ENCODE data around the gene LPIN3. TPM values are rescaled to one million over a fixed set of nuclear protein-coding genes. Genes with fewer than 3 reads are reported as not detected.
"Not testable (repeated sequence)": the region's sequence is repeated elsewhere in the genome, so short reads cannot be mapped to it uniquely, and the experiment has no call there.

The LPIN3 gene
- total RNA-seq, 1 experiment from 2014 or later, result 18.5 TPM

DNA sequence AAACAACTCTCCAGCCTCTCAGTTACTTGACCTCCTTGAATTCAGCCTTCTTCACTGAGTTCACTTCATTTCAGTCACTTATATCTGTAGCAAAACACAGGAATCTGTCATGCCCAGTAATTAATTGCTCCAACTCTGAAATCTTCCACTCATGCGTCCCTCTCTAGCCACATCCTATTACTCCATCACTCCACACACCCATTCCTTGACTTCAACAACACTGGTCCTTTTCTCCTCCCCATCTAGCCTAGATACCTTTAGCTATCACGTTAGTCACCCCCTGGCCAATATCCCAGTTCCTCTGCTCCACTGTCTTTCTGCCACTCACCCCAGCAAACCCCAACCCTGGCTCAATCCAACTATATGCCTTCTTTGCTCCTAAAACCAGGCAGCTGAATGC lies 30.8 kb upstream of the LPIN3 start:
- H3K4me2 ChIP-seq (ENCODE audit: low read length), result no peak overlapping the region
- intact Hi-C loops (cut with micrococcal nuclease), result no loop called here
- no peak overlapping the region for H3K9ac ChIP-seq (ENCODE audit: low read length)
- H3K4me3 ChIP-seq (replicated peaks in 1 of 2; ENCODE audit: low read depth in 1 of 2, low read length in 2 of 2), result no peak overlapping the region
- no TSS peak for BruUV-seq (replicated peaks)
- no peaks in the 10 kb centered on the region for H3K4me1 ChIP-seq (ENCODE audit: control insufficient read depth in 1 of 2, insufficient read depth in 2 of 2, low read length in 2 of 2)
- ChIA-PET RAD21 (ENCODE audit: low non-redundant PET in 1 of 2, low total read pairs in 2 of 2, uncharacterized antibody in 2 of 2, unreplicated experiment in 2 of 2) (no interaction called here), CTCF (no interaction called here), POLR2A (no interaction called here)
- H4K20me1 ChIP-seq (ENCODE audit: insufficient read depth), result no peaks in the 10 kb centered on the region
- H3K9me3 ChIP-seq (ENCODE audit: control insufficient read depth in 1 of 2, insufficient read depth in 1 of 2, low read depth in 1 of 2, low read length in 2 of 2), result no peaks in the 10 kb centered on the region
- ATAC-seq (no peak), DNase-seq (ENCODE audit: low read depth, low spot score) (no peak)
- H3K27ac ChIP-seq (ENCODE audit: low read depth, low read length), result no peak overlapping the region
- H3K9me2 ChIP-seq (ENCODE audit: insufficient read depth), result no peaks in the 10 kb centered on the region
- H3K79me2 ChIP-seq (ENCODE audit: insufficient read depth, low read length), result no peaks in the 10 kb centered on the region
- H3K27me3 ChIP-seq (ENCODE audit: insufficient read depth, low read length), result no peaks in the 10 kb centered on the region
- TF ChIP-seq POLR2A (IDR thresholded peaks at IDR 0.05; ENCODE audit: borderline replicate concordance, extremely low read depth, insufficient read depth, insufficient read length), result no peak
- no peak overlapping the region for H2AFZ ChIP-seq (ENCODE audit: low read depth, low read length, poor library complexity, severe bottlenecking)
- H3K36me3 ChIP-seq (ENCODE audit: control insufficient read depth in 1 of 2, insufficient read depth in 2 of 2, low read length in 2 of 2), result no peaks in the 10 kb centered on the region

DNA sequence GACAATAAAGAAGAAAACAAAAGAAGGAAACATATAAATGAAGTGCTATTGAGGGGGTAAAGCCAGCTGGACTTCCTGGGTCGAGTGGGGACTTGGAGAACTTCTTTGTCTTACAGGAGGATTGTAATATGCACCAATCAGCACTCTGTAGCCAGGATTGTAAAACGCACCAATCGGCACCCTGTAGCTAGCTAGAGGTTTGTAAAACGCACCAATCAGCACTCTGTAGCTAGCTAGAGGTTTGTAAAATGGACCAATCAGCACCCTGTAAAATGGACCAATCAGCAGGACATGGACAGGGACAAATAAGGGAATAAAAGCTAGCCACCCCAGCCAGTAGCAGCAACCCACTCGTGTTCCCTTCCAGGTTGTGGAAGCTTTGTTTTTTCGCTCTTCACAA lies 28.6 kb upstream of the LPIN3 start:
- H4K20me1 ChIP-seq (ENCODE audit: insufficient read depth); BruUV-seq (replicated peaks); RAD21 ChIA-PET (ENCODE audit: low non-redundant PET in 1 of 2, low total read pairs in 2 of 2, uncharacterized antibody in 2 of 2, unreplicated experiment in 2 of 2); H3K27ac ChIP-seq (ENCODE audit: low read depth, low read length); intact Hi-C loops (cut with micrococcal nuclease); ATAC-seq; POLR2A ChIA-PET; H3K4me2 ChIP-seq (ENCODE audit: low read length); H3K27me3 ChIP-seq (ENCODE audit: insufficient read depth, low read length); DNase-seq (ENCODE audit: low read depth, low spot score); H3K36me3 ChIP-seq (ENCODE audit: control insufficient read depth in 1 of 2, insufficient read depth in 2 of 2, low read length in 2 of 2); H3K4me3 ChIP-seq (replicated peaks in 1 of 2; ENCODE audit: low read depth in 1 of 2, low read length in 2 of 2); CTCF ChIA-PET; H3K79me2 ChIP-seq (ENCODE audit: insufficient read depth, low read length); H3K9me2 ChIP-seq (ENCODE audit: insufficient read depth); H2AFZ ChIP-seq (ENCODE audit: low read depth, low read length, poor library complexity, severe bottlenecking); H3K9me3 ChIP-seq (ENCODE audit: control insufficient read depth in 1 of 2, insufficient read depth in 1 of 2, low read depth in 1 of 2, low read length in 2 of 2); H3K9ac ChIP-seq (ENCODE audit: low read length): not testable (repeated sequence)
- H3K4me1 ChIP-seq (ENCODE audit: control insufficient read depth in 1 of 2, insufficient read depth in 2 of 2, low read length in 2 of 2), result peaks cover 6 to 11% of the 10 kb centered on the region in 2 experiments

GRCh38 chr20:41314386-41314785 lies 26.2 kb upstream of the LPIN3 start:
- ChIA-PET POLR2A (no interaction called here), RAD21 (ENCODE audit: low non-redundant PET in 1 of 2, low total read pairs in 2 of 2, uncharacterized antibody in 2 of 2, unreplicated experiment in 2 of 2) (no interaction called here), CTCF (no interaction called here)
- H4K20me1 ChIP-seq (ENCODE audit: insufficient read depth), result no peaks in the 10 kb centered on the region
- intact Hi-C loops (cut with micrococcal nuclease), result no loop called here
- no peaks in the 10 kb centered on the region for H3K27me3 ChIP-seq (ENCODE audit: insufficient read depth, low read length)
- H3K9me3 ChIP-seq (ENCODE audit: control insufficient read depth in 1 of 2, insufficient read depth in 1 of 2, low read depth in 1 of 2, low read length in 2 of 2), result no peaks in the 10 kb centered on the region
- ATAC-seq (no peak), DNase-seq (ENCODE audit: low read depth, low spot score) (no peak)
- no peaks in the 10 kb centered on the region for H3K36me3 ChIP-seq (ENCODE audit: control insufficient read depth in 1 of 2, insufficient read depth in 2 of 2, low read length in 2 of 2)
- H3K4me1 ChIP-seq (ENCODE audit: control insufficient read depth in 1 of 2, insufficient read depth in 2 of 2, low read length in 2 of 2), result peaks cover 9 to 19% of the 10 kb centered on the region in 2 experiments
- no peaks in the 10 kb centered on the region for H3K79me2 ChIP-seq (ENCODE audit: insufficient read depth, low read length)
- no peak overlapping the region for H3K4me2 ChIP-seq (ENCODE audit: low read length)
- H3K9me2 ChIP-seq (ENCODE audit: insufficient read depth), result no peaks in the 10 kb centered on the region
- H2AFZ ChIP-seq (ENCODE audit: low read depth, low read length, poor library complexity, severe bottlenecking), result no peak overlapping the region
- no peak overlapping the region for H3K27ac ChIP-seq (ENCODE audit: low read depth, low read length)
- H3K4me3 ChIP-seq (replicated peaks in 1 of 2; ENCODE audit: low read depth in 1 of 2, low read length in 2 of 2), result no peak overlapping the region
- no peak overlapping the region for H3K9ac ChIP-seq (ENCODE audit: low read length)
- TF ChIP-seq SRF (IDR thresholded peaks at IDR 0.05; ENCODE audit: low read depth) (no peak), JUND (IDR thresholded peaks at IDR 0.05) (no peak), ATF3 (IDR thresholded peaks at IDR 0.05) (no peak), EGR1 (IDR thresholded peaks at IDR 0.05; ENCODE audit: low read depth) (no peak), EZH2 (IDR thresholded peaks at IDR 0.05) (no peak)
- TF ChIP-seq, protein P1, sequence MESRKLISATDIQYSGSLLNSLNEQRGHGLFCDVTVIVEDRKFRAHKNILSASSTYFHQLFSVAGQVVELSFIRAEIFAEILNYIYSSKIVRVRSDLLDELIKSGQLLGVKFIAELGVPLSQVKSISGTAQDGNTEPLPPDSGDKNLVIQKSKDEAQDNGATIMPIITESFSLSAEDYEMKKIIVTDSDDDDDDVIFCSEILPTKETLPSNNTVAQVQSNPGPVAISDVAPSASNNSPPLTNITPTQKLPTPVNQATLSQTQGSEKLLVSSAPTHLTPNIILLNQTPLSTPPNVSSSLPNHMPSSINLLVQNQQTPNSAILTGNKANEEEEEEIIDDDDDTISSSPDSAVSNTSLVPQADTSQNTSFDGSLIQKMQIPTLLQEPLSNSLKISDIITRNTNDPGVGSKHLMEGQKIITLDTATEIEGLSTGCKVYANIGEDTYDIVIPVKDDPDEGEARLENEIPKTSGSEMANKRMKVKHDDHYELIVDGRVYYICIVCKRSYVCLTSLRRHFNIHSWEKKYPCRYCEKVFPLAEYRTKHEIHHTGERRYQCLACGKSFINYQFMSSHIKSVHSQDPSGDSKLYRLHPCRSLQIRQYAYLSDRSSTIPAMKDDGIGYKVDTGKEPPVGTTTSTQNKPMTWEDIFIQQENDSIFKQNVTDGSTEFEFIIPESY (IDR thresholded peaks at IDR 0.05; ENCODE audit: extremely low read depth, insufficient replicate concordance, low read length), result no peak
- BruUV-seq (replicated peaks), result no TSS peak
